OCI-M1 (cell line): ENCODE measurements around the gene AHNAK.
A peak's percentile ranks its signal among the peaks of the same experiment; 100 is the strongest.
"Not testable (repeated sequence)": the region's sequence is repeated elsewhere in the genome, so short reads cannot be mapped to it uniquely, and the experiment has no call there.

Experiments
- DNase-seq: peaks from one replicate; lab custom pipeline; 2025; lab: John Stamatoyannopoulos, UW

The AHNAK gene

GRCh38 chr11:62553080-62553838 is 6.7 kb upstream of the AHNAK start:
- DNase-seq: peak; percentile 86

GRCh38 chr11:62552485-62553079 is 6.0 kb upstream of the AHNAK start:
- peak; percentile 73 for DNase-seq

GRCh38 chr11:62550478-62550877 is 3.9 kb upstream of the AHNAK start:
- not testable (repeated sequence) for DNase-seq

GRCh38 chr11:62548545-62549335 is 2.1 kb upstream of the AHNAK start:
- no peak for DNase-seq

- no peak for DNase-seq
Observed at GRCh38 chr11:62547691-62548281, 1.2 kb upstream of the AHNAK start.

- peak; percentile 46 for DNase-seq
Observed at GRCh38 chr11:62546929-62547625, 471 bp upstream of the AHNAK start.

- peak; percentile 88 for DNase-seq
Observed at GRCh38 chr11:62545437-62546243, 966 bp downstream of the AHNAK start.

GRCh38 chr11:62544581-62545436 is 1.8 kb downstream of the AHNAK start:
- peak; percentile 57 for DNase-seq

- no peak for DNase-seq
Observed at GRCh38 chr11:62543680-62544444, 2.7 kb downstream of the AHNAK start.

- DNase-seq: peak; percentile 88
Observed at GRCh38 chr11:62542750-62543567, 3.6 kb downstream of the AHNAK start.

- no peak for DNase-seq
Observed at GRCh38 chr11:62542111-62542745, 4.4 kb downstream of the AHNAK start.

- no peak for DNase-seq
Observed at GRCh38 chr11:62540804-62541701, 5.6 kb downstream of the AHNAK start.

- DNase-seq: no peak
Observed at GRCh38 chr11:62539238-62539925, 7.2 kb downstream of the AHNAK start.

- DNase-seq: no peak
Observed at GRCh38 chr11:62538470-62539237, 8.0 kb downstream of the AHNAK start.

- DNase-seq: no peak
Observed at GRCh38 chr11:62536301-62536957, 10.2 kb downstream of the AHNAK start.
